ENCODE data around the gene EYA2. TPM values are rescaled to one million over a fixed set of nuclear protein-coding genes. Genes with fewer than 3 reads are reported as not detected.
A peak's percentile ranks its signal among the peaks of the same experiment; 100 is the strongest.

The EYA2 gene
- total and polyA plus RNA-seq, 2 of the 4 experiments (the other 2 are of a cell fraction), result 2.3 to 5.4 TPM

DNA sequence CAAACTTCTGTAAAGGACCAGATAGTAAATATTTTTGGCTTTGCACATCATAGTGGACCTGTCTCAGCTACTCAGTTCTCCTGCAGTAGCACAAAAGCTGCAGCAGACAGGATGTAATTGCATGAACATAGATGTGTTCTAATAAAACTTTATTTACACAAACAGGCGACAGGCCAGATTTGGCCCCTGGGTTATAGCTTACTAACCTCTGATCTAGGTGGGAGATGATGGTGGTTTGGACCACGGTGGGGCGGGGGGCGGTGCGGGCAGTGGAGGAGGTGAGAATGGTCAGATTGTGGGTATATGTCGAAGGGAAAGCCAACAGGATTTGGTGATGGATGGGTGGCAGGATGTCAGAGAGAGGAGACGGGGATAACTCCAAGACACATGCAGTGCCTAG, 265.6 kb downstream of the EYA2 start:
- Histone ChIP-seq H2AK9ac (replicated peaks; ENCODE audit: low read depth, low read length, poor library complexity) (no peak overlapping the region), H3K9ac (ENCODE audit: low read depth, low read length) (no peak overlapping the region), H4K91ac (ENCODE audit: insufficient read depth, low read depth, low read length) (no peak overlapping the region), H4K8ac (ENCODE audit: low read depth in 2 of 2, low read length in 2 of 2) (no peak overlapping the region), H3K27me3 (ENCODE audit: control insufficient read depth, insufficient read depth, low read length) (no peaks in the 10 kb centered on the region), H3K4me1 (ENCODE audit: control insufficient read depth, insufficient read depth, low read length) (no peaks in the 10 kb centered on the region; the same call in 1 of the 2 replicates), H4K20me1 (ENCODE audit: insufficient read depth, low read length) (no peaks in the 10 kb centered on the region), H2BK5ac (ENCODE audit: low read depth, low read length, poor library complexity, severe bottlenecking) (no peak overlapping the region), H3K9me3 (ENCODE audit: control insufficient read depth, insufficient read depth, low read length) (no peaks in the 10 kb centered on the region), H3K79me1 (ENCODE audit: low read depth in 1 of 2, low read length in 2 of 2) (no peaks in the 10 kb centered on the region), H3K27ac (ENCODE audit: insufficient read depth, low read length) (no peak overlapping the region), H4K5ac (ENCODE audit: low read depth, low read length) (no peak overlapping the region), H3K56ac (ENCODE audit: extremely low read depth, insufficient read depth, low read length) (no peak overlapping the region), H3K14ac (replicated peaks; ENCODE audit: low read depth, low read length) (no peak overlapping the region), H3K4ac (ENCODE audit: low read depth, low read length) (no peak overlapping the region), H2BK20ac (ENCODE audit: low read depth, low read length) (no peak overlapping the region), H3K4me3 (ENCODE audit: insufficient read depth, low read depth, low read length) (no peak overlapping the region), H2BK15ac (ENCODE audit: low read depth, low read length) (no peak overlapping the region), H2BK120ac (ENCODE audit: low read depth, low read length) (no peak overlapping the region), H3K18ac (ENCODE audit: low read depth, low read length) (no peak overlapping the region), H3K9me1 (ENCODE audit: insufficient read depth, low read length) (no peaks in the 10 kb centered on the region), H2AFZ (replicated peaks; ENCODE audit: low read length, poor library complexity) (peak overlapping the region; percentile 24), H2AK5ac (ENCODE audit: low read depth, low read length) (no peak overlapping the region), H3K36me3 (ENCODE audit: control insufficient read depth, insufficient read depth, low read length) (no peaks in the 10 kb centered on the region), H3K23ac (ENCODE audit: low read depth, low read length) (no peak overlapping the region), H3K4me2 (ENCODE audit: low read depth, low read length) (no peak overlapping the region)
- in situ Hi-C loops (cut with MboI; ENCODE audit: low sequenced_read_pairs) (no loop called here), intact Hi-C loops (cut with micrococcal nuclease) (no loop called here), dilution Hi-C loops (cut with HindIII; ENCODE audit: low sequenced_read_pairs, unreplicated experiment) (no loop called here)
- no TSS peak for BruUV-seq (replicated peaks)
- DNase-seq (no peak), ATAC-seq (ENCODE audit: low read depth) (no peak)
- no peak for TF ChIP-seq RFX5 (IDR thresholded peaks at IDR 0.05; ENCODE audit: low read depth, low read length)
- TF ChIP-seq, protein P1, sequence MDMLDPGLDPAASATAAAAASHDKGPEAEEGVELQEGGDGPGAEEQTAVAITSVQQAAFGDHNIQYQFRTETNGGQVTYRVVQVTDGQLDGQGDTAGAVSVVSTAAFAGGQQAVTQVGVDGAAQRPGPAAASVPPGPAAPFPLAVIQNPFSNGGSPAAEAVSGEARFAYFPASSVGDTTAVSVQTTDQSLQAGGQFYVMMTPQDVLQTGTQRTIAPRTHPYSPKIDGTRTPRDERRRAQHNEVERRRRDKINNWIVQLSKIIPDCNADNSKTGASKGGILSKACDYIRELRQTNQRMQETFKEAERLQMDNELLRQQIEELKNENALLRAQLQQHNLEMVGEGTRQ (IDR thresholded peaks at IDR 0.05; ENCODE audit: low read depth, low read length), result no peak
- TF ChIP-seq BHLHE40 (IDR thresholded peaks at IDR 0.05; ENCODE audit: low read depth, low read length), result no peak
- TF ChIP-seq FOS (IDR thresholded peaks at IDR 0.05; ENCODE audit: low read depth, low read length), result no peak
- TF ChIP-seq MAZ (IDR thresholded peaks at IDR 0.05; ENCODE audit: borderline replicate concordance, low read depth, low read length), result no peak
- TF ChIP-seq RAD21 (IDR thresholded peaks at IDR 0.05; ENCODE audit: low read length), result no peak
- no peak for TF ChIP-seq MAFK (IDR thresholded peaks at IDR 0.05; ENCODE audit: low read depth, low read length)
- TF ChIP-seq POLR2A (IDR thresholded peaks at IDR 0.05; ENCODE audit: low read depth, low read length), result no peak
- TF ChIP-seq CEBPB (IDR thresholded peaks at IDR 0.05; ENCODE audit: low read depth, low read length), result no peak
- no peak for TF ChIP-seq NFE2L2 (IDR thresholded peaks at IDR 0.05; ENCODE audit: low read depth, low read length)
- TF ChIP-seq SMC3 (IDR thresholded peaks at IDR 0.05; ENCODE audit: low read depth, low read length), result no peak
- TF ChIP-seq RCOR1 (IDR thresholded peaks at IDR 0.05; ENCODE audit: insufficient replicate concordance, low read length), result no peak
- TF ChIP-seq CHD1 (IDR thresholded peaks at IDR 0.05; ENCODE audit: low read depth, low read length), result no peak
- TF ChIP-seq, protein P2, sequence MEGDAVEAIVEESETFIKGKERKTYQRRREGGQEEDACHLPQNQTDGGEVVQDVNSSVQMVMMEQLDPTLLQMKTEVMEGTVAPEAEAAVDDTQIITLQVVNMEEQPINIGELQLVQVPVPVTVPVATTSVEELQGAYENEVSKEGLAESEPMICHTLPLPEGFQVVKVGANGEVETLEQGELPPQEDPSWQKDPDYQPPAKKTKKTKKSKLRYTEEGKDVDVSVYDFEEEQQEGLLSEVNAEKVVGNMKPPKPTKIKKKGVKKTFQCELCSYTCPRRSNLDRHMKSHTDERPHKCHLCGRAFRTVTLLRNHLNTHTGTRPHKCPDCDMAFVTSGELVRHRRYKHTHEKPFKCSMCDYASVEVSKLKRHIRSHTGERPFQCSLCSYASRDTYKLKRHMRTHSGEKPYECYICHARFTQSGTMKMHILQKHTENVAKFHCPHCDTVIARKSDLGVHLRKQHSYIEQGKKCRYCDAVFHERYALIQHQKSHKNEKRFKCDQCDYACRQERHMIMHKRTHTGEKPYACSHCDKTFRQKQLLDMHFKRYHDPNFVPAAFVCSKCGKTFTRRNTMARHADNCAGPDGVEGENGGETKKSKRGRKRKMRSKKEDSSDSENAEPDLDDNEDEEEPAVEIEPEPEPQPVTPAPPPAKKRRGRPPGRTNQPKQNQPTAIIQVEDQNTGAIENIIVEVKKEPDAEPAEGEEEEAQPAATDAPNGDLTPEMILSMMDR (conservative IDR thresholded peaks at IDR 0.05; ENCODE audit: low read depth, low read length), result no peak
- no peak for TF ChIP-seq MXI1 (IDR thresholded peaks at IDR 0.05; ENCODE audit: borderline replicate concordance, low read depth, low read length)
- TF ChIP-seq, protein P3, sequence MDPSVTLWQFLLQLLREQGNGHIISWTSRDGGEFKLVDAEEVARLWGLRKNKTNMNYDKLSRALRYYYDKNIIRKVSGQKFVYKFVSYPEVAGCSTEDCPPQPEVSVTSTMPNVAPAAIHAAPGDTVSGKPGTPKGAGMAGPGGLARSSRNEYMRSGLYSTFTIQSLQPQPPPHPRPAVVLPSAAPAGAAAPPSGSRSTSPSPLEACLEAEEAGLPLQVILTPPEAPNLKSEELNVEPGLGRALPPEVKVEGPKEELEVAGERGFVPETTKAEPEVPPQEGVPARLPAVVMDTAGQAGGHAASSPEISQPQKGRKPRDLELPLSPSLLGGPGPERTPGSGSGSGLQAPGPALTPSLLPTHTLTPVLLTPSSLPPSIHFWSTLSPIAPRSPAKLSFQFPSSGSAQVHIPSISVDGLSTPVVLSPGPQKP (IDR thresholded peaks at IDR 0.05; ENCODE audit: borderline replicate concordance, low read depth, low read length), result no peak
- POLR2A ChIA-PET (ENCODE audit: unreplicated experiment), result no interaction called here
- WGBS, 2 experiments (ENCODE audit: extremely low coverage in 2 of 2, insufficient read length in 1 of 2), result 96% methylated on average over 3 of the region's 7 CpGs; no CpG with 5 or more reads in 1 of the 2 experiments
- CTCF ChIA-PET, result no interaction called here

All from IMR-90 (cell line).